ENCODE results near the gene CNTN1.

DNA sequence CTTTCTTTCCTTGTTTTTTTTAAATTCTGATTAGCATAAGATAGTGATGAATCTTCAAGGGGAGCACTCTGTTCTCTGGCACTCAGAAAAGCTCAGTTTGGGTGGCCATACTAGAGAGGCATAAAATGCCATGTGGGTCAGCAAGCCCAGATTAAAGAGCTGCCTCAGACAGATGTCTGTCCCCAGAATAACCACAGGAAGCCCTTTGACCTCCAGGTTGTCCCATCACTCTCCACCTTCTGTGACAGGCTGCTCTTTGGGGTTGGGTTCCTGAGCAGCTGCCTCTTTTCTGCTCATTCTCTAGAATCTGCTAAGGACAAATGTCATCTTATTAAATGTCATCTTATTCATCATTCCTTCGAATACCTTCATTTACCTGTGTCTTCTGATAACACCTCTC, 399.9 kb downstream of the CNTN1 start:
- TF ChIP-seq, protein P1, sequence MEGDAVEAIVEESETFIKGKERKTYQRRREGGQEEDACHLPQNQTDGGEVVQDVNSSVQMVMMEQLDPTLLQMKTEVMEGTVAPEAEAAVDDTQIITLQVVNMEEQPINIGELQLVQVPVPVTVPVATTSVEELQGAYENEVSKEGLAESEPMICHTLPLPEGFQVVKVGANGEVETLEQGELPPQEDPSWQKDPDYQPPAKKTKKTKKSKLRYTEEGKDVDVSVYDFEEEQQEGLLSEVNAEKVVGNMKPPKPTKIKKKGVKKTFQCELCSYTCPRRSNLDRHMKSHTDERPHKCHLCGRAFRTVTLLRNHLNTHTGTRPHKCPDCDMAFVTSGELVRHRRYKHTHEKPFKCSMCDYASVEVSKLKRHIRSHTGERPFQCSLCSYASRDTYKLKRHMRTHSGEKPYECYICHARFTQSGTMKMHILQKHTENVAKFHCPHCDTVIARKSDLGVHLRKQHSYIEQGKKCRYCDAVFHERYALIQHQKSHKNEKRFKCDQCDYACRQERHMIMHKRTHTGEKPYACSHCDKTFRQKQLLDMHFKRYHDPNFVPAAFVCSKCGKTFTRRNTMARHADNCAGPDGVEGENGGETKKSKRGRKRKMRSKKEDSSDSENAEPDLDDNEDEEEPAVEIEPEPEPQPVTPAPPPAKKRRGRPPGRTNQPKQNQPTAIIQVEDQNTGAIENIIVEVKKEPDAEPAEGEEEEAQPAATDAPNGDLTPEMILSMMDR (IDR thresholded peaks at IDR 0.05 in 8 of 11, conservative IDR thresholded peaks at IDR 0.05 in 3 of 11): no peak
- TF ChIP-seq POLR2A (IDR thresholded peaks at IDR 0.05) (no peak), POLR2AphosphoS5 (IDR thresholded peaks at IDR 0.05) (no peak)
